ENCODE measurements around the gene UBE3A. TPM values are rescaled to one million over a fixed set of nuclear protein-coding genes. Genes with fewer than 3 reads are reported as not detected.

The UBE3A gene
- total RNA-seq, 1 experiment from 2014 or later, result 104 TPM

DNA sequence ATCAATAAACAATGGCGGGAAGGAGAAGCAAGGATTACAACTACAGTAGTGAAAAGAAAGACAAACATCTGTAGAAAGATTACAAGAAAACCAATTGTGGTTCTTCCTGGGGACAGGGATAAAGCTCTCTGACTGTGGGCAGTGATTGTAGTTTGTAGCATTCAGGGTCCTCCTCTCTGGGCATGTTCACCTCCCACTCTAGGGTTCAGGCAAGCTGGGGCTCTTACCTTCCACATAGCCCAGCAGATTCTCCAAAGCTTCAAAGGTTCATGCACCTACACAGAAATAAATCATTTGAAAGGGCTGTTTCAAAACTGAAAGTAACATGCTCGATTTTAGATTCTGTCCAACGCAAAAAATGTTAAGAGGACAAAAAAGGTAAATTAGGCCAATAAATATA lies 17.4 kb upstream of the UBE3A start:
- TF ChIP-seq, protein P1, sequence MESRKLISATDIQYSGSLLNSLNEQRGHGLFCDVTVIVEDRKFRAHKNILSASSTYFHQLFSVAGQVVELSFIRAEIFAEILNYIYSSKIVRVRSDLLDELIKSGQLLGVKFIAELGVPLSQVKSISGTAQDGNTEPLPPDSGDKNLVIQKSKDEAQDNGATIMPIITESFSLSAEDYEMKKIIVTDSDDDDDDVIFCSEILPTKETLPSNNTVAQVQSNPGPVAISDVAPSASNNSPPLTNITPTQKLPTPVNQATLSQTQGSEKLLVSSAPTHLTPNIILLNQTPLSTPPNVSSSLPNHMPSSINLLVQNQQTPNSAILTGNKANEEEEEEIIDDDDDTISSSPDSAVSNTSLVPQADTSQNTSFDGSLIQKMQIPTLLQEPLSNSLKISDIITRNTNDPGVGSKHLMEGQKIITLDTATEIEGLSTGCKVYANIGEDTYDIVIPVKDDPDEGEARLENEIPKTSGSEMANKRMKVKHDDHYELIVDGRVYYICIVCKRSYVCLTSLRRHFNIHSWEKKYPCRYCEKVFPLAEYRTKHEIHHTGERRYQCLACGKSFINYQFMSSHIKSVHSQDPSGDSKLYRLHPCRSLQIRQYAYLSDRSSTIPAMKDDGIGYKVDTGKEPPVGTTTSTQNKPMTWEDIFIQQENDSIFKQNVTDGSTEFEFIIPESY (IDR thresholded peaks at IDR 0.05; ENCODE audit: extremely low read depth, insufficient replicate concordance, low read length), result no peak
- TF ChIP-seq ZNF274 (IDR thresholded peaks at IDR 0.05; ENCODE audit: low read depth, low read length) (no peak), CBX3 (IDR thresholded peaks at IDR 0.05; ENCODE audit: low read depth) (no peak), RAD21 (IDR thresholded peaks at IDR 0.05; ENCODE audit: low read depth) (no peak), ZFX (IDR thresholded peaks at IDR 0.05) (no peak), POLR2A (IDR thresholded peaks at IDR 0.05; ENCODE audit: borderline replicate concordance, extremely low read depth, insufficient read depth, insufficient read length) (no peak), CEBPB (IDR thresholded peaks at IDR 0.05; ENCODE audit: low read depth) (no peak), EZH2phosphoT487 (IDR thresholded peaks at IDR 0.05; ENCODE audit: borderline replicate concordance) (no peak)
- TF ChIP-seq, protein P2, sequence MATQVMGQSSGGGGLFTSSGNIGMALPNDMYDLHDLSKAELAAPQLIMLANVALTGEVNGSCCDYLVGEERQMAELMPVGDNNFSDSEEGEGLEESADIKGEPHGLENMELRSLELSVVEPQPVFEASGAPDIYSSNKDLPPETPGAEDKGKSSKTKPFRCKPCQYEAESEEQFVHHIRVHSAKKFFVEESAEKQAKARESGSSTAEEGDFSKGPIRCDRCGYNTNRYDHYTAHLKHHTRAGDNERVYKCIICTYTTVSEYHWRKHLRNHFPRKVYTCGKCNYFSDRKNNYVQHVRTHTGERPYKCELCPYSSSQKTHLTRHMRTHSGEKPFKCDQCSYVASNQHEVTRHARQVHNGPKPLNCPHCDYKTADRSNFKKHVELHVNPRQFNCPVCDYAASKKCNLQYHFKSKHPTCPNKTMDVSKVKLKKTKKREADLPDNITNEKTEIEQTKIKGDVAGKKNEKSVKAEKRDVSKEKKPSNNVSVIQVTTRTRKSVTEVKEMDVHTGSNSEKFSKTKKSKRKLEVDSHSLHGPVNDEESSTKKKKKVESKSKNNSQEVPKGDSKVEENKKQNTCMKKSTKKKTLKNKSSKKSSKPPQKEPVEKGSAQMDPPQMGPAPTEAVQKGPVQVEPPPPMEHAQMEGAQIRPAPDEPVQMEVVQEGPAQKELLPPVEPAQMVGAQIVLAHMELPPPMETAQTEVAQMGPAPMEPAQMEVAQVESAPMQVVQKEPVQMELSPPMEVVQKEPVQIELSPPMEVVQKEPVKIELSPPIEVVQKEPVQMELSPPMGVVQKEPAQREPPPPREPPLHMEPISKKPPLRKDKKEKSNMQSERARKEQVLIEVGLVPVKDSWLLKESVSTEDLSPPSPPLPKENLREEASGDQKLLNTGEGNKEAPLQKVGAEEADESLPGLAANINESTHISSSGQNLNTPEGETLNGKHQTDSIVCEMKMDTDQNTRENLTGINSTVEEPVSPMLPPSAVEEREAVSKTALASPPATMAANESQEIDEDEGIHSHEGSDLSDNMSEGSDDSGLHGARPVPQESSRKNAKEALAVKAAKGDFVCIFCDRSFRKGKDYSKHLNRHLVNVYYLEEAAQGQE (IDR thresholded peaks at IDR 0.05; ENCODE audit: low read depth), result no peak
- TF ChIP-seq, protein P3, sequence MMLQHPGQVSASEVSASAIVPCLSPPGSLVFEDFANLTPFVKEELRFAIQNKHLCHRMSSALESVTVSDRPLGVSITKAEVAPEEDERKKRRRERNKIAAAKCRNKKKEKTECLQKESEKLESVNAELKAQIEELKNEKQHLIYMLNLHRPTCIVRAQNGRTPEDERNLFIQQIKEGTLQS (IDR thresholded peaks at IDR 0.05), result no peak
- TF ChIP-seq, protein P4, sequence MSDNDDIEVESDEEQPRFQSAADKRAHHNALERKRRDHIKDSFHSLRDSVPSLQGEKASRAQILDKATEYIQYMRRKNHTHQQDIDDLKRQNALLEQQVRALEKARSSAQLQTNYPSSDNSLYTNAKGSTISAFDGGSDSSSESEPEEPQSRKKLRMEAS (IDR thresholded peaks at IDR 0.05), result no peak
- H3K79me2 ChIP-seq (ENCODE audit: insufficient read depth, low read length), result no peaks in the 10 kb centered on the region
- POLR2A ChIA-PET, result no interaction called here
- H3K4me2 ChIP-seq (ENCODE audit: low read length), result no peak overlapping the region
- H3K27me3 ChIP-seq (ENCODE audit: insufficient read depth, low read length), result no peaks in the 10 kb centered on the region
- no TSS peak for BruUV-seq (replicated peaks)
- no peak overlapping the region for H2AFZ ChIP-seq (ENCODE audit: low read depth, low read length, poor library complexity, severe bottlenecking)
- no peaks in the 10 kb centered on the region for H4K20me1 ChIP-seq (ENCODE audit: insufficient read depth)
- intact Hi-C loops (cut with micrococcal nuclease), result loop anchor here (10.0 kb wide), 1 partner anchor 151 kb away; no protein-coding TSS in a partner anchor
- H3K27ac ChIP-seq (ENCODE audit: low read depth, low read length), result no peak overlapping the region
- H3K9me3 ChIP-seq (ENCODE audit: control insufficient read depth in 1 of 2, insufficient read depth in 1 of 2, low read depth in 1 of 2, low read length in 2 of 2), result peaks cover 3 to 9% of the 10 kb centered on the region in 2 experiments; a peak in 2 of 4 replicates
- H3K36me3 ChIP-seq (ENCODE audit: control insufficient read depth in 1 of 2, insufficient read depth in 2 of 2, low read length in 2 of 2), result no peaks in the 10 kb centered on the region
- no peaks in the 10 kb centered on the region for H3K4me1 ChIP-seq (ENCODE audit: control insufficient read depth in 1 of 2, insufficient read depth in 2 of 2, low read length in 2 of 2)
- H3K9me2 ChIP-seq (ENCODE audit: insufficient read depth), result no peaks in the 10 kb centered on the region
- CTCF ChIA-PET, result no interaction called here
- H3K9ac ChIP-seq (ENCODE audit: low read length), result no peak overlapping the region
- ATAC-seq (no peak), DNase-seq (ENCODE audit: low read depth, low spot score) (no peak)
- no peak overlapping the region for H3K4me3 ChIP-seq (replicated peaks in 1 of 2; ENCODE audit: low read depth in 1 of 2, low read length in 2 of 2)
- RAD21 ChIA-PET (ENCODE audit: low non-redundant PET in 1 of 2, low total read pairs in 2 of 2, uncharacterized antibody in 2 of 2, unreplicated experiment in 2 of 2), result interaction anchor here in 1 of 2 experiments (0.6 kb wide), 1 partner anchor 53 kb away, joined by 7 read pairs; no protein-coding TSS in a partner anchor
